SK-N-MC (cell line): ENCODE data around the gene ZFX.

Experiments used
- DNase-seq: peaks from one replicate; pipeline ENCODE4 v3.0.0-alpha.2; 2011; ENCODE audit warnings: low read depth, low spot score
- H3K27ac ChIP-seq: fragments of 200-600 bp; sonication (generic); 2 replicates; pipeline ENCODE4 v1.5.1; 2016; ENCODE audit warnings: mixed run types
- H3K36me3 ChIP-seq: fragments of 200-600 bp; sonication (generic); 2 replicates; pipeline ENCODE4 v1.6.1; 2017; ENCODE audit warnings: antibody characterized with exemption, low read length, mixed read lengths; ENCODE audit not compliant: insufficient read depth
- H3K4me3 ChIP-seq: fragments of 200-600 bp; sonication (generic); 2 replicates; pipeline ENCODE4 v1.5.1; 2016
- H3K9ac ChIP-seq: fragments of 200-600 bp; sonication (generic); 2 replicates; pipeline ENCODE4 v1.8.0; 2017; ENCODE audit warnings: mixed run types, mixed read lengths; ENCODE audit not compliant: insufficient read length
- H3K9me3 ChIP-seq: fragments of 200-600 bp; sonication (generic); 2 replicates; pipeline ENCODE4 v1.6.1; 2017; ENCODE audit warnings: low read depth, mild to moderate bottlenecking, antibody characterized with exemption, low read length, moderate library complexity, mixed read lengths
- EZH2 ChIP-seq: fragments of 200-600 bp; sonication (generic); IDR thresholded peaks from one replicate; pipeline ENCODE4 v1.6.1; 2017; ENCODE audit warnings: antibody characterized with exemption
- FOXP2 ChIP-seq: optimal IDR thresholded peaks from 2 replicates; pipeline ENCODE3; 2011; ENCODE audit warnings: mild to moderate bottlenecking, moderate library complexity; ENCODE audit not compliant: insufficient read depth; ENCODE audit errors: extremely low read length, control extremely low read depth
- POLR2AphosphoS5 ChIP-seq: IDR thresholded peaks from 2 replicates; pipeline ENCODE4 v1.6.1; 2012; ENCODE audit warnings: mild to moderate bottlenecking, low read depth, low read length, borderline replicate concordance

ZFX gene

GRCh38 chrX:24201216-24201615, 51.7 kb downstream of the ZFX start:
- DNase-seq: no peak
- peaks cover 33% of the 10 kb centered on the region for H3K36me3 ChIP-seq
- H3K9ac ChIP-seq: no peak overlapping the region
- TF ChIP-seq FOXP2: no peak
- no peak for TF ChIP-seq POLR2AphosphoS5
- no peak for TF ChIP-seq EZH2
- no peaks in the 10 kb centered on the region for H3K9me3 ChIP-seq
- no peak overlapping the region for H3K4me3 ChIP-seq
- no peak overlapping the region for H3K27ac ChIP-seq

GRCh38 chrX:24202465-24203031, 53.0 kb downstream of the ZFX start:
- Histone ChIP-seq H3K27ac (no peak overlapping the region), H3K9ac (no peak overlapping the region), H3K36me3 (peaks cover 38% of the 10 kb centered on the region), H3K4me3 (no peak overlapping the region), H3K9me3 (no peaks in the 10 kb centered on the region)
- no peak for DNase-seq
- TF ChIP-seq FOXP2 (no peak), EZH2 (no peak), POLR2AphosphoS5 (no peak)

- no peaks in the 10 kb centered on the region for H3K9me3 ChIP-seq
- peaks cover 45% of the 10 kb centered on the region for H3K36me3 ChIP-seq
- no peak for DNase-seq
- TF ChIP-seq EZH2 (no peak), POLR2AphosphoS5 (no peak), FOXP2 (no peak)
- H3K9ac ChIP-seq: no peak overlapping the region
- H3K4me3 ChIP-seq: no peak overlapping the region
- no peak overlapping the region for H3K27ac ChIP-seq
Observed at GRCh38 chrX:24203072-24203808, 53.7 kb downstream of the ZFX start.

GRCh38 chrX:24204331-24204730, 54.8 kb downstream of the ZFX start:
- TF ChIP-seq POLR2AphosphoS5 (no peak), EZH2 (no peak), FOXP2 (no peak)
- DNase-seq: no peak
- no peak overlapping the region for H3K9ac ChIP-seq
- H3K4me3 ChIP-seq: no peak overlapping the region
- H3K9me3 ChIP-seq: no peaks in the 10 kb centered on the region
- H3K36me3 ChIP-seq: peaks cover 53% of the 10 kb centered on the region
- H3K27ac ChIP-seq: no peak overlapping the region

GRCh38 chrX:24204958-24205357, 55.4 kb downstream of the ZFX start:
- Histone ChIP-seq H3K9me3 (no peaks in the 10 kb centered on the region), H3K27ac (no peak overlapping the region), H3K9ac (no peak overlapping the region), H3K36me3 (peaks cover 59% of the 10 kb centered on the region), H3K4me3 (no peak overlapping the region)
- no peak for DNase-seq
- TF ChIP-seq EZH2: no peak
- TF ChIP-seq POLR2AphosphoS5: no peak
- TF ChIP-seq FOXP2: no peak

GRCh38 chrX:24207826-24208225, 58.3 kb downstream of the ZFX start:
- Histone ChIP-seq H3K9ac (no peak overlapping the region), H3K36me3 (peaks cover 68% of the 10 kb centered on the region), H3K4me3 (no peak overlapping the region), H3K27ac (no peak overlapping the region), H3K9me3 (no peaks in the 10 kb centered on the region)
- DNase-seq: no peak
- no peak for TF ChIP-seq POLR2AphosphoS5

GRCh38 chrX:24208496-24209240, 59.1 kb downstream of the ZFX start:
- no peak for TF ChIP-seq FOXP2
- no peak for TF ChIP-seq EZH2
- TF ChIP-seq POLR2AphosphoS5: no peak
- Histone ChIP-seq H3K9me3 (no peaks in the 10 kb centered on the region), H3K4me3 (no peak overlapping the region), H3K27ac (no peak overlapping the region), H3K36me3 (peaks cover 63% of the 10 kb centered on the region), H3K9ac (no peak overlapping the region)
- no peak for DNase-seq

GRCh38 chrX:24210190-24210589, 60.7 kb downstream of the ZFX start:
- TF ChIP-seq FOXP2: no peak
- TF ChIP-seq EZH2: no peak
- no peak for TF ChIP-seq POLR2AphosphoS5
- Histone ChIP-seq H3K27ac (no peak overlapping the region), H3K9me3 (no peaks in the 10 kb centered on the region), H3K9ac (no peak overlapping the region), H3K36me3 (peaks cover 64% of the 10 kb centered on the region), H3K4me3 (no peak overlapping the region)
- DNase-seq: no peak

GRCh38 chrX:24214568-24214967, 65.0 kb downstream of the ZFX start:
- no peak for DNase-seq
- peaks cover 39% of the 10 kb centered on the region for H3K36me3 ChIP-seq
- TF ChIP-seq POLR2AphosphoS5: no peak
- TF ChIP-seq FOXP2: no peak
- no peak for TF ChIP-seq EZH2
- no peaks in the 10 kb centered on the region for H3K9me3 ChIP-seq
- H3K9ac ChIP-seq: no peak overlapping the region
- no peak overlapping the region for H3K4me3 ChIP-seq
- H3K27ac ChIP-seq: no peak overlapping the region
